HepG2 (cell line): ENCODE measurements around the gene AGPAT2. TPM values are rescaled to one million over a fixed set of nuclear protein-coding genes. Genes with fewer than 3 reads are reported as not detected.
A peak's percentile ranks its signal among the peaks of the same experiment; 100 is the strongest.

ENCODE experiments used
- ATAC-seq: fragments of 200-7000 bp; cut with Tn5 transposase; 3 replicates; pipeline ENCODE4 v1.9.1; 2020; ENCODE audit warnings: mild to moderate bottlenecking, moderate library complexity
- BruUV-seq: library from RNA; stranded (reverse); fragments of 400-500 nt; replicated peaks from 2 replicates; lab custom pipeline; 2021; lab: Mats Ljungman, UMichigan
- CTCF ChIA-PET: fragments of 300-600 bp; formaldehyde crosslinking; extraction: SDS; loops from one replicate; lab custom pipeline; 2021; ENCODE audit warnings: low total read pairs, inconsistent platforms, low intra/inter-chr PET ratio; lab: Yijun Ruan, JAX
- POLR2A ChIA-PET: fragments of 350-600 bp; sonication (Branson Sonifier 250); formaldehyde crosslinking; loops from one replicate; lab custom pipeline; 2020; ENCODE audit warnings: antibody characterized with exemption, inconsistent platforms; lab: Yijun Ruan, JAX
- DNase-seq: peaks from one replicate; pipeline ENCODE4 v3.0.0-alpha.2; 2015; ENCODE audit warnings: low spot score
- FAIRE-seq: peaks from 3 replicates; lab custom pipeline; 2011; peaks lifted over from hg19 to GRCh38; lab: Jason Lieb, UNC
- H2AFZ ChIP-seq: one replicate; pipeline ENCODE4 v1.6.1; 2011; ENCODE audit warnings: low read length, inconsistent platforms
- H3K27ac ChIP-seq: fragments of 300-600 bp; 3 replicates; pipeline ENCODE4 v1.8.0; 2011; ENCODE audit warnings: mixed run types, mild to moderate bottlenecking, mixed read lengths, low read length, inconsistent platforms; ENCODE audit not compliant: insufficient read depth; ENCODE audit errors: extremely low read length
- H3K27me3 ChIP-seq, 2 experiments: fragments of 200-600 bp in 1 of 2; 2 replicates in 1 of 2; 3 replicates in 1 of 2; pipeline versions ENCODE4 v1.6.0 to v1.8.0; 2011; ENCODE audit warnings: low read length in 2 of 2, mild to moderate bottlenecking in 2 of 2, moderate library complexity in 2 of 2, inconsistent platforms in 1 of 2; ENCODE audit not compliant: insufficient read depth in 2 of 2, control insufficient read depth in 1 of 2
- H3K36me3 ChIP-seq, 2 experiments: fragments of 200-600 bp in 1 of 2; replicated peaks in 1 of 2; 2 replicates in 1 of 2; 3 replicates in 1 of 2; pipeline versions ENCODE4 v1.5.1 to v1.8.0; 2011; ENCODE audit warnings: low read length in 2 of 2, inconsistent platforms in 1 of 2; ENCODE audit not compliant: insufficient read depth in 2 of 2, control insufficient read depth in 1 of 2
- H3K4me1 ChIP-seq: 2 replicates; pipeline ENCODE4 v1.5.1; 2012; ENCODE audit warnings: low read length, inconsistent platforms; ENCODE audit not compliant: insufficient read depth
- H3K4me2 ChIP-seq: 2 replicates; pipeline ENCODE4 v1.6.0; 2011; ENCODE audit warnings: low read depth, low read length, inconsistent platforms
- H3K4me3 ChIP-seq, 3 experiments: fragments of 200-600 bp in 1 of 3; sonication (generic), shearing (Covaris generic) in 1 of 3; replicated peaks in 1 of 3; 2 replicates each; pipeline ENCODE4 v1.5.1; 2011 to 2016; ENCODE audit warnings: low read length in 3 of 3, inconsistent platforms in 2 of 3, low read depth in 2 of 3, mild to moderate bottlenecking in 2 of 3, control low read depth in 1 of 3, mixed read lengths in 1 of 3; ENCODE audit not compliant: insufficient read depth in 1 of 3
- H3K79me2 ChIP-seq: one replicate; pipeline ENCODE4 v1.6.1; 2011; ENCODE audit warnings: low read length, inconsistent platforms; ENCODE audit not compliant: insufficient read depth
- H3K9ac ChIP-seq: 2 replicates; pipeline ENCODE4 v1.6.0; 2011; ENCODE audit warnings: mild to moderate bottlenecking, low read depth, low read length, inconsistent platforms; ENCODE audit not compliant: insufficient read depth
- H3K9me3 ChIP-seq: 2 replicates; pipeline ENCODE4 v1.5.1; 2012; ENCODE audit warnings: mild to moderate bottlenecking, low read length
- H4K20me1 ChIP-seq: 2 replicates; pipeline ENCODE4 v1.6.0; 2011; ENCODE audit warnings: inconsistent platforms, mild to moderate bottlenecking, low read length, moderate library complexity; ENCODE audit not compliant: insufficient read depth
- ATAD3A ChIP-seq: sonication (generic); formaldehyde crosslinking; IDR thresholded peaks from 2 replicates; pipeline ENCODE4 v1.4.0; 2020; ENCODE audit warnings: missing genetic modification reagents
- EED ChIP-seq: sonication (generic); formaldehyde crosslinking; IDR thresholded peaks from 2 replicates; pipeline ENCODE4 v1.5.0; 2020; ENCODE audit warnings: mild to moderate bottlenecking, missing genetic modification reagents
- GABPB1 ChIP-seq: IDR thresholded peaks from 2 replicates; pipeline ENCODE4 v1.6.1; 2016; ENCODE audit warnings: mild to moderate bottlenecking, missing genetic modification reagents, moderate library complexity, missing compliant biosample characterization
- HNRNPL ChIP-seq: fragments of 200-400 bp; formaldehyde crosslinking; IDR thresholded peaks from 2 replicates; pipeline ENCODE4 v1.6.1; 2017; ENCODE audit warnings: mild to moderate bottlenecking, low read depth, low read length
- HOXA9 ChIP-seq: sonication (generic); formaldehyde crosslinking; IDR thresholded peaks from 2 replicates; pipeline ENCODE4 v1.8.1; 2022; ENCODE audit warnings: missing genetic modification reagents, mild to moderate bottlenecking, moderate library complexity, borderline replicate concordance
- MYC ChIP-seq: sonication (generic); formaldehyde crosslinking; IDR thresholded peaks from 2 replicates; pipeline ENCODE4 v1.9.0; 2021; ENCODE audit warnings: missing genetic modification reagents, borderline replicate concordance
- TSC22D2 ChIP-seq: sonication (generic); formaldehyde crosslinking; IDR thresholded peaks from 2 replicates; pipeline ENCODE4 v1.5.1; 2020; ENCODE audit warnings: missing genetic modification reagents, mild to moderate bottlenecking, borderline replicate concordance
- ZNF234 ChIP-seq: sonication (generic); formaldehyde crosslinking; conservative IDR thresholded peaks from 2 replicates; pipeline ENCODE4 v1.5.1; 2020; ENCODE audit warnings: mild to moderate bottlenecking, missing genetic modification reagents
- ZNF260 ChIP-seq: sonication (generic); formaldehyde crosslinking; IDR thresholded peaks from 2 replicates; pipeline ENCODE4 v1.4.0; 2020; ENCODE audit warnings: missing genetic modification reagents, low read depth, mild to moderate bottlenecking, borderline replicate concordance
- ZNF282 ChIP-seq: fragments of 450-650 bp; IDR thresholded peaks from 2 replicates; pipeline ENCODE4 v1.6.1; 2018; ENCODE audit not compliant: partially characterized antibody
- ZNF30 ChIP-seq: sonication (generic); formaldehyde crosslinking; IDR thresholded peaks from 2 replicates; pipeline ENCODE4 v1.5.0; 2020; ENCODE audit warnings: mild to moderate bottlenecking, missing genetic modification reagents
- ZNF746 ChIP-seq: sonication (generic); formaldehyde crosslinking; IDR thresholded peaks from 2 replicates; pipeline ENCODE4 v1.8.0; 2022; ENCODE audit warnings: mild to moderate bottlenecking, missing genetic modification reagents
- WGBS: methylation state at CpG from one replicate; pipeline ENCODE4 v1.1.6; 2017; ENCODE audit warnings: low lambda C conversion rate; 5-methylcytosine and 5-hydroxymethylcytosine counted together
- in situ Hi-C: cut with HindIII; loops from 2 replicates; pipeline ENCODE4 v1.10.0; 2017; ENCODE audit warnings: low pct_unique_long_range_greater_than_20kb; ENCODE audit not compliant: extremely low pct_ligation_motif_present
- intact Hi-C: fragments of 100-400 bp; cut with micrococcal nuclease; formaldehyde crosslinking; loops from one replicate; pipeline ENCODE4 v1.10.0; 2022; ENCODE audit not compliant: unreplicated experiment
- polyA plus RNA-seq, 8 experiments: library from polyadenylated mRNA; depleted of rRNA in 3 of 8; stranded (reverse) in 7 of 8; unstranded in 1 of 8; fragments of >200 nt; fragmentation: Illumina TruSeq in 4 of 8; extraction: Trizol in 4 of 8; gene quantifications; 2 replicates each; pipeline versions ENCODE4 v1.2.1 to v1.2.3, GENCODE V29; 2011 to 2016; ENCODE audit warnings: low read depth in 4 of 8, missing spikeins in 1 of 8, mixed read lengths in 1 of 8; ENCODE audit not compliant: insufficient read depth in 1 of 8
- total RNA-seq, 5 experiments: library from RNA; depleted of rRNA; stranded (reverse); fragments of >200 nt; fragmentation: Illumina TruSeq; extraction: Trizol; gene quantifications; 2 replicates each; pipeline ENCODE4 v1.2.3, GENCODE V29; 2016; ENCODE audit warnings: low read depth in 1 of 5
- TF ChIP-seq, protein P1 (sequence below): sonication (generic); formaldehyde crosslinking; IDR thresholded peaks from 2 replicates; pipeline ENCODE4; 2020; ENCODE audit warnings: missing genetic modification reagents, mild to moderate bottlenecking, borderline replicate concordance
- TF ChIP-seq, protein P2 (sequence below): IDR thresholded peaks from 2 replicates; pipeline ENCODE4 v1.6.1; 2016; ENCODE audit warnings: low read depth, borderline replicate concordance

Gene AGPAT2
- total and polyA plus RNA-seq, 2 of the 13 experiments (the other 11 are each of a cell fraction or from before 2014, with no cell fraction given): 3.9 to 25.8 TPM

DNA sequence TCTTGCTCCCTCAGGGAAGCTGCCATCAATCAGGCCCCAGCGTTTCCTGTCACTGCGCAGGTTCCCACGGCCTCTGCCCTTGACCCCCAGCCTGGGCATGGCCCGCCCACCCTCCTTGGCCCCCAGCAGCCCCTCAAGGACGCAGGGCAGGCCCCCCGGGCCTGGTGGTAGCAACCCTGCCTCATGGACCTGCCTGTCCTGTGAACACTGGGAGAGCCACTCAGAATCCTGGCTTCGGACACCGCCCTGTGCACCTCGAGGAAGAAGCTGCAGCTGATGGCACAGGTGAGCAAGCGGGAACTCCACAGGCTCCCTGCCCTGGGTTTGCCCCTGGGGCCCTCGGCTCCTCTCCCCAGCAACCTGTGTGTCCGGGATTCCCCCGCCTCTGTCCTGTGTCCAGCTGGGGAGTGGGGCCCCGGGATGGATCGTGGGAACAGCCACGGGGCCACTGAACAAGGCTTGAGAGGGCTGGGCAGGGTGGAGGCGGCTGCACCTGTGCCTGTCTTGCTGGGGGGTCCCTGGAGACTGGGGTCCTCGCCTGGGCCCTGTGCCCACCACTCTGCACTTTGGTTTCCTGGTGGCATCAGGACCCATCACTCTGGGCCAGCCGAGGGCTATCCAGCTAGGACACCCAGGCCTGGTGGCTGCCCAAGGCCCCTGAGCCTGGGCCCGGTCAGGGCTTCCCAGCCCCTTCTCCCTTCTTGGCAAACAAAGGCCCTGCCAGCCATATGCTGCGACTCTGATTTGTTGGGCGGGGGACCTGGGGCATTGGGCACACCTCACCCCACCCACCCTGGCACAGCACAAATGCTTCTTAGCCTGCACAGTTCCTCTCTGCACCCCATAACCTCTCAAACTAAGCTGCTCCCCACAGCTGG lies 58.0 kb downstream of the AGPAT2 start:
- intact Hi-C loops (loop anchor here (5.0 kb wide), 1 partner anchor 382 kb away; the partner anchor contains the start of gene QSOX2), in situ Hi-C loops (loop anchor here (5.0 to 25.0 kb wide), 2 partner anchors 137 to 292 kb away; partner anchors contain the start of gene GPSM1)
- no peaks in the 10 kb centered on the region for H3K79me2 ChIP-seq
- CTCF ChIA-PET: interaction anchor here (4.2 kb wide), 1 partner anchor 141 kb away, joined by 101 read pairs; no protein-coding TSS in a partner anchor
- H3K27me3 ChIP-seq: peaks cover 20 to 61% of the 10 kb centered on the region in 2 experiments; a peak in 4 of 5 replicates
- no peak overlapping the region for H3K9ac ChIP-seq
- TF ChIP-seq HNRNPL (0 out of 2 replicates have a peak, but pooled peaks have one; percentile 3), ZNF260 (no peak)
- 50% methylated on average over 5 of the region's 22 CpGs for WGBS
- FAIRE-seq (no peak), DNase-seq (no peak), ATAC-seq (no peak)
- H2AFZ ChIP-seq: no peak overlapping the region
- no peak overlapping the region for H3K27ac ChIP-seq
- H3K4me3 ChIP-seq: no peak overlapping the region
- no peak overlapping the region for H3K4me2 ChIP-seq
- peaks cover 29% of the 10 kb centered on the region; the same call in 1 of the 2 replicates for H4K20me1 ChIP-seq
- H3K9me3 ChIP-seq: no peaks in the 10 kb centered on the region
- peaks cover 34% of the 10 kb centered on the region for H3K4me1 ChIP-seq
- H3K36me3 ChIP-seq: no peaks in the 10 kb centered on the region
- POLR2A ChIA-PET: interaction anchor here (1.3 kb wide), 1 partner anchor 144 kb away, joined by 4 read pairs; no protein-coding TSS in a partner anchor
- no TSS peak for BruUV-seq

DNA sequence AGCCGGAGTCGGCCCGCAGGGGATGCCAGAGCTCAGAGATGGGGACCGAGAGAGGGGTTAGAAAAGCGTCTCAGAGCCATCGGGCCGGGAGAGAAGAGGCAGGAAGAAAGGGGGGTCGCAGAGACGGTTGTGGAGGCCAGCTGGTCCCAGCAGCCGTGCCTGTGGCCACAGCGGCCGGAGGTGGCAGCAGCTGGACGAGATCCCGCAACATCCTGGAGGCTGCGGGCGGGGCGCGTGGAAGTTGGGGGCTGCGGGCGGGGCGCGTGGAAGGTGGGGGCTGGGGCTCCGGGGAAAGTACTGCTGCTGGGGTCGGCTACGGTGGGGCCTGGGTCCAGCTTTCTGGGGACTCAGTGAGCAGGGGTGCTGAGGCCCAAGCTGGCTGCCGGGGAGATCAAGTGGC lies 59.0 kb downstream of the AGPAT2 start:
- Histone ChIP-seq H3K36me3 (no peaks in the 10 kb centered on the region), H3K4me1 (peaks cover 43% of the 10 kb centered on the region), H2AFZ (no peak overlapping the region), H3K79me2 (no peaks in the 10 kb centered on the region), H3K27ac (no peak overlapping the region), H3K4me2 (no peak overlapping the region), H3K9me3 (no peaks in the 10 kb centered on the region), H3K4me3 (no peak overlapping the region), H3K27me3 (peaks cover 27 to 66% of the 10 kb centered on the region in 2 experiments; a peak in 4 of 5 replicates), H4K20me1 (peaks cover 34% of the 10 kb centered on the region; the same call in 1 of the 2 replicates), H3K9ac (no peak overlapping the region)
- intact Hi-C loops: loop anchor here (5.0 kb wide), 1 partner anchor 381 kb away; the partner anchor contains the start of gene QSOX2
- in situ Hi-C loops: loop anchor here (5.0 to 25.0 kb wide), 2 partner anchors 136 to 291 kb away; partner anchors contain the start of gene GPSM1
- POLR2A ChIA-PET: no interaction called here
- no peak for ATAC-seq
- CTCF ChIA-PET: no interaction called here
- BruUV-seq: no TSS peak
- DNase-seq: no peak
- FAIRE-seq: no peak
- WGBS: 76% methylated on average over 21 of the region's 26 CpGs
- TF ChIP-seq MYC (CRISPR knock-in tag) (no peak), HOXA9 (no peak), ZNF30 (CRISPR knock-in tag) (no peak), ZNF282 (no peak), TSC22D2 (CRISPR knock-in tag) (no peak), ATAD3A (no peak), GABPB1 (no peak), ZNF234 (no peak), ZNF746 (CRISPR knock-in tag) (no peak), EED (CRISPR knock-in tag) (no peak)
- TF ChIP-seq, protein P1, sequence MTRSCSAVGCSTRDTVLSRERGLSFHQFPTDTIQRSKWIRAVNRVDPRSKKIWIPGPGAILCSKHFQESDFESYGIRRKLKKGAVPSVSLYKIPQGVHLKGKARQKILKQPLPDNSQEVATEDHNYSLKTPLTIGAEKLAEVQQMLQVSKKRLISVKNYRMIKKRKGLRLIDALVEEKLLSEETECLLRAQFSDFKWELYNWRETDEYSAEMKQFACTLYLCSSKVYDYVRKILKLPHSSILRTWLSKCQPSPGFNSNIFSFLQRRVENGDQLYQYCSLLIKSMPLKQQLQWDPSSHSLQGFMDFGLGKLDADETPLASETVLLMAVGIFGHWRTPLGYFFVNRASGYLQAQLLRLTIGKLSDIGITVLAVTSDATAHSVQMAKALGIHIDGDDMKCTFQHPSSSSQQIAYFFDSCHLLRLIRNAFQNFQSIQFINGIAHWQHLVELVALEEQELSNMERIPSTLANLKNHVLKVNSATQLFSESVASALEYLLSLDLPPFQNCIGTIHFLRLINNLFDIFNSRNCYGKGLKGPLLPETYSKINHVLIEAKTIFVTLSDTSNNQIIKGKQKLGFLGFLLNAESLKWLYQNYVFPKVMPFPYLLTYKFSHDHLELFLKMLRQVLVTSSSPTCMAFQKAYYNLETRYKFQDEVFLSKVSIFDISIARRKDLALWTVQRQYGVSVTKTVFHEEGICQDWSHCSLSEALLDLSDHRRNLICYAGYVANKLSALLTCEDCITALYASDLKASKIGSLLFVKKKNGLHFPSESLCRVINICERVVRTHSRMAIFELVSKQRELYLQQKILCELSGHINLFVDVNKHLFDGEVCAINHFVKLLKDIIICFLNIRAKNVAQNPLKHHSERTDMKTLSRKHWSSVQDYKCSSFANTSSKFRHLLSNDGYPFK (CRISPR knock-in tag): no peak
- TF ChIP-seq, protein P2, sequence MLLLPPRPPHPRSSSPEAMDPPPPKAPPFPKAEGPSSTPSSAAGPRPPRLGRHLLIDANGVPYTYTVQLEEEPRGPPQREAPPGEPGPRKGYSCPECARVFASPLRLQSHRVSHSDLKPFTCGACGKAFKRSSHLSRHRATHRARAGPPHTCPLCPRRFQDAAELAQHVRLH (CRISPR knock-in tag): no peak
